ENCODE results near the gene ZNF207.

DNA sequence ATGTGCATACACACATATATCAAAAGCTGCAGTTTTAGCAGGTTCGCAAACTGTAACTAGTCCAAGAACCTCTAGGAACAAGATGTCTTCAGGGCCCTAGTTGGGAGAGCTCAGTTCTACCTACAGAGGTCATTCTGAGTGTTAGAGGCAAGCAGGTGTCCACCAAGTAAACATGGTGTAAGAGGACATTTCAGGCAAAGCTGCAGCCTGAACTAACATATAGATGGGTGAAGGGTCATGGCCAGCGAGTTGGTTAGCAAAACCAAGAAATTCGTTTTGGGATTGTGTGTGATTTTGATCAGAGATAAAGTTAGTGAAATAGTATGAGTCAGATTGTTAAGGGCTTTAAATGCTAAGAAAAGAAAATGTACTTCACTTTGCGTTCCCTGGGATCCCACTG, 32.6 kb upstream of the ZNF207 start:
- TF ChIP-seq, protein P1, sequence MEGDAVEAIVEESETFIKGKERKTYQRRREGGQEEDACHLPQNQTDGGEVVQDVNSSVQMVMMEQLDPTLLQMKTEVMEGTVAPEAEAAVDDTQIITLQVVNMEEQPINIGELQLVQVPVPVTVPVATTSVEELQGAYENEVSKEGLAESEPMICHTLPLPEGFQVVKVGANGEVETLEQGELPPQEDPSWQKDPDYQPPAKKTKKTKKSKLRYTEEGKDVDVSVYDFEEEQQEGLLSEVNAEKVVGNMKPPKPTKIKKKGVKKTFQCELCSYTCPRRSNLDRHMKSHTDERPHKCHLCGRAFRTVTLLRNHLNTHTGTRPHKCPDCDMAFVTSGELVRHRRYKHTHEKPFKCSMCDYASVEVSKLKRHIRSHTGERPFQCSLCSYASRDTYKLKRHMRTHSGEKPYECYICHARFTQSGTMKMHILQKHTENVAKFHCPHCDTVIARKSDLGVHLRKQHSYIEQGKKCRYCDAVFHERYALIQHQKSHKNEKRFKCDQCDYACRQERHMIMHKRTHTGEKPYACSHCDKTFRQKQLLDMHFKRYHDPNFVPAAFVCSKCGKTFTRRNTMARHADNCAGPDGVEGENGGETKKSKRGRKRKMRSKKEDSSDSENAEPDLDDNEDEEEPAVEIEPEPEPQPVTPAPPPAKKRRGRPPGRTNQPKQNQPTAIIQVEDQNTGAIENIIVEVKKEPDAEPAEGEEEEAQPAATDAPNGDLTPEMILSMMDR (conservative IDR thresholded peaks at IDR 0.05 in 1 of 2, IDR thresholded peaks at IDR 0.05 in 1 of 2; ENCODE audit: extremely low read depth in 1 of 2, insufficient read depth in 1 of 2, low read depth in 1 of 2, low read length in 2 of 2): no peak
- no peak for TF ChIP-seq EZH2 (IDR thresholded peaks at IDR 0.05; ENCODE audit: borderline replicate concordance, low read length)
